ENCODE results near the gene IFT57. TPM values are rescaled to one million over a fixed set of nuclear protein-coding genes. Genes with fewer than 3 reads are reported as not detected.

Gene IFT57
- total RNA-seq, 1 donor from 2014 or later: 63.8 TPM

GRCh38 chr3:108122276-108122675 lies 99.9 kb downstream of the IFT57 start:
- H3K4me3 Mint-ChIP-seq (ENCODE audit: low read depth): no peak overlapping the region
- no peak for DNase-seq (ENCODE audit: low spot score, unreplicated experiment)
- no peaks in the 10 kb centered on the region for H3K36me3 Mint-ChIP-seq (ENCODE audit: insufficient read depth)
- no peaks in the 10 kb centered on the region for H3K9me3 Mint-ChIP-seq (ENCODE audit: low read depth)
- peaks cover 3% of the 10 kb centered on the region for H3K27me3 Mint-ChIP-seq
- H3K4me1 Mint-ChIP-seq (ENCODE audit: low read depth): peaks cover 24% of the 10 kb centered on the region
- peak overlapping the region; percentile 21 for H3K27ac Mint-ChIP-seq
- no peak for TF ChIP-seq CTCF (IDR thresholded peaks at IDR 0.05; ENCODE audit: unreplicated experiment)

DNA sequence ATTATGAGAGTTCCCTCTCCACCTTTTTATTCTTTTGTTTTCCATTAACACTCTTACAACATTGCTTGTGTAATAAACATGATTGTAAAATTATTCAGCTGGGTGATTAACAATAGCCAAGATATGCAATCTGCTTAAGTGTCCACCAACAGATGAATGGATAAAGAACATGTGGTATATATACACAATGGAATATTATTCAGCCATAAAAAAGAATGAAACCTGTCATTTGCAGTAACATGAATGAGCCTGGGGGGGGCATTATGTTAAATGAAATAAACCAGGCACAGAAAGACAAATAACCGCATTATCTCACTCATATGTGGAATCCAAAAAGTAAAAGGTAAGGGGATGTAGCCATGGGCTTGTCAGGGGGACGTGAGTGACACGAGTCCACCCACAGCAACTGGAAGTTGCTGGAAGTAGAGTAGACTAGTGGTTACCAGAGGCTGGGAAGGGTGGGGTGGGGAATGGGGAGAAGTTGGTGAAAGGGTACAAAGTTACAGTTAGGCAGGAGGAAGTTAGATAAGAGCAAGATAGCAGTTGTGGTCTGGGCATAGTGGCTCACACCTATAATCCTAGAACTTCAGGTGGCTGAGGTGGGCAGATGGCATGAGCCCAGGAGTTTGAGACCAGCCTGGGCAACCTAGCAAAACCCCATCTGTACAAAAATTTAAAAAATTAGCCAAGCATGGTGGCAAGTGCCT lies 102.7 kb downstream of the IFT57 start:
- peaks cover 9% of the 10 kb centered on the region for H3K4me1 Mint-ChIP-seq (ENCODE audit: low read depth)
- no peak for DNase-seq (ENCODE audit: low spot score, unreplicated experiment)
- no peaks in the 10 kb centered on the region for H3K9me3 Mint-ChIP-seq (ENCODE audit: low read depth)
- no peak overlapping the region for H3K4me3 Mint-ChIP-seq (ENCODE audit: low read depth)
- H3K27me3 Mint-ChIP-seq: peaks cover 3% of the 10 kb centered on the region
- no peak overlapping the region for H3K27ac Mint-ChIP-seq
- TF ChIP-seq CTCF (IDR thresholded peaks at IDR 0.05; ENCODE audit: unreplicated experiment): no peak
- H3K36me3 Mint-ChIP-seq (ENCODE audit: insufficient read depth): no peaks in the 10 kb centered on the region

- DNase-seq (ENCODE audit: low spot score, unreplicated experiment): no peak
- Mint-ChIP-seq H3K36me3 (ENCODE audit: insufficient read depth) (no peaks in the 10 kb centered on the region), H3K9me3 (ENCODE audit: low read depth) (no peaks in the 10 kb centered on the region), H3K27me3 (peaks cover 3% of the 10 kb centered on the region), H3K4me3 (ENCODE audit: low read depth) (no peak overlapping the region), H3K27ac (no peak overlapping the region), H3K4me1 (ENCODE audit: low read depth) (peaks cover under 1% of the 10 kb centered on the region)
- TF ChIP-seq CTCF (IDR thresholded peaks at IDR 0.05; ENCODE audit: unreplicated experiment): no peak
Measured at GRCh38 chr3:108118038-108118768, 104.0 kb downstream of the IFT57 start.

GRCh38 chr3:108117241-108117775 lies 104.9 kb downstream of the IFT57 start:
- Mint-ChIP-seq H3K9me3 (ENCODE audit: low read depth) (no peaks in the 10 kb centered on the region), H3K27ac (no peak overlapping the region), H3K36me3 (ENCODE audit: insufficient read depth) (no peaks in the 10 kb centered on the region), H3K4me3 (ENCODE audit: low read depth) (no peak overlapping the region), H3K4me1 (ENCODE audit: low read depth) (no peaks in the 10 kb centered on the region), H3K27me3 (peaks cover 3% of the 10 kb centered on the region)
- TF ChIP-seq CTCF (IDR thresholded peaks at IDR 0.05; ENCODE audit: unreplicated experiment): no peak
- no peak for DNase-seq (ENCODE audit: low spot score, unreplicated experiment)

- no peak overlapping the region for H3K4me3 Mint-ChIP-seq (ENCODE audit: low read depth)
- no peaks in the 10 kb centered on the region for H3K9me3 Mint-ChIP-seq (ENCODE audit: low read depth)
- no peaks in the 10 kb centered on the region for H3K36me3 Mint-ChIP-seq (ENCODE audit: insufficient read depth)
- H3K27ac Mint-ChIP-seq: no peak overlapping the region
- no peaks in the 10 kb centered on the region for H3K27me3 Mint-ChIP-seq
- no peak for TF ChIP-seq CTCF (IDR thresholded peaks at IDR 0.05; ENCODE audit: unreplicated experiment)
- DNase-seq (ENCODE audit: low spot score, unreplicated experiment): no peak
- no peaks in the 10 kb centered on the region for H3K4me1 Mint-ChIP-seq (ENCODE audit: low read depth)
Measured at GRCh38 chr3:108114423-108115065, 107.7 kb downstream of the IFT57 start.
